ENCODE results near the gene S100A11. TPM values are rescaled to one million over a fixed set of nuclear protein-coding genes. Genes with fewer than 3 reads are reported as not detected.

S100A11 gene
- total RNA-seq, 3 donors from 2014 or later, result 88.8 to 230 (median 93.8) TPM

GRCh38 chr1:151984313-151984956 lies 52.4 kb downstream of the S100A11 start:
- peaks cover 67% of the 10 kb centered on the region for H3K4me1 ChIP-seq (ENCODE audit: low read depth)
- H3K9me3 ChIP-seq, result no peaks in the 10 kb centered on the region
- ATAC-seq, result no peak
- no peaks in the 10 kb centered on the region for H3K36me3 ChIP-seq (ENCODE audit: low read depth)
- intact Hi-C loops (cut with DNase I, micrococcal nuclease), result no loop called here
- H3K4me3 ChIP-seq, result no peak overlapping the region
- no peak for TF ChIP-seq CTCF (IDR thresholded peaks at IDR 0.05)
- DNase-seq, result no peak

Other genes with a start within 250 kb of the S100A11 start
- gene TDRKH, start 246.5 kb downstream of the S100A11 start, total RNA-seq, result 10 to 100 TPM in 1 of 3 donors, 1 to 10 TPM in 2; 5.8 to 11.4 (median 7.4) TPM
- under 1 TPM; 0.23 to 0.54 (median 0.24) TPM for gene LINGO4, start 231.6 kb downstream of the S100A11 start, total RNA-seq
- 10 to 100 TPM in 2 of 3 donors, 1 to 10 TPM in 1; 9.5 to 29.5 (median 17.7) TPM for gene RORC, start 205.2 kb downstream of the S100A11 start, total RNA-seq
- 1 to 10 TPM in 1 of 3 donors, under 1 TPM in 2; 0.51 to 1.0 (median 0.61) TPM for gene C2CD4D, start 197.2 kb downstream of the S100A11 start, total RNA-seq
- gene THEM5, start 183.3 kb downstream of the S100A11 start, total RNA-seq, result not detected
- gene THEM4, start 127.5 kb downstream of the S100A11 start, total RNA-seq, result 10 to 100 TPM in 2 of 3 donors, 1 to 10 TPM in 1; 9.1 to 12.7 (median 11.3) TPM
- gene S100A10, start 43.1 kb downstream of the S100A11 start, total RNA-seq, result 1,000 to 10,000 TPM in 2 of 3 donors, 100 to 1,000 TPM in 1; 540 to 1,335 (median 1,083) TPM
- gene TCHHL1, start 52.1 kb upstream of the S100A11 start, total RNA-seq, result not detected
- under 1 TPM in 2 of 3 donors, not detected in 1; 0.05 to 0.09 TPM for gene TCHH, start 78.4 kb upstream of the S100A11 start, total RNA-seq
- gene RPTN, start 122.2 kb upstream of the S100A11 start, total RNA-seq, result not detected
- gene HRNR, start 187.2 kb upstream of the S100A11 start, total RNA-seq, result not detected